Tibial nerve (tissue), 4 donors: ENCODE results near the gene HRH1. TPM values are rescaled to one million over a fixed set of nuclear protein-coding genes. Genes with fewer than 3 reads are reported as not detected.

Source experiments
- DNase-seq, 2 donors: peaks; one replicate each; pipeline ENCODE4 v3.0.0-alpha.2; 2019; ENCODE audit warnings: low spot score in 2 of 2
- H3K27ac ChIP-seq, 4 donors: fragments of 200-600 bp; sonication (generic) in 3 of 4; one replicate each; pipeline ENCODE4 v1.5.1; 2017 to 2019; ENCODE audit warnings: mild to moderate bottlenecking in 1 of 4
- H3K27me3 ChIP-seq, 2 donors: fragments of 200-600 bp; sonication (generic) in 1 of 2; one replicate each; pipeline versions ENCODE4 v1.5.1 to v1.6.0; 2017 to 2019
- H3K36me3 ChIP-seq, 3 donors: fragments of 200-600 bp; sonication (generic); one replicate each; pipeline ENCODE4 v1.5.1; 2018 to 2019
- H3K4me1 ChIP-seq, 4 donors: fragments of 200-600 bp; sonication (generic) in 3 of 4; one replicate each; pipeline ENCODE4 v1.5.1; 2017 to 2019
- H3K4me3 ChIP-seq, 4 donors: fragments of 200-600 bp; sonication (generic) in 3 of 4; one replicate each; pipeline ENCODE4 v1.5.1; 2017 to 2019; ENCODE audit warnings: mild to moderate bottlenecking in 1 of 4, moderate library complexity in 1 of 4
- H3K9me3 ChIP-seq, 4 donors: fragments of 200-600 bp; sonication (generic) in 3 of 4; one replicate each; pipeline ENCODE4 v1.5.1; 2017 to 2019
- EP300 ChIP-seq, 2 donors: sonication (generic); formaldehyde crosslinking; IDR thresholded peaks; one replicate each; pipeline ENCODE4 v1.6.1; 2017; ENCODE audit warnings: antibody characterized with exemption in 2 of 2, mild to moderate bottlenecking in 1 of 2
- POLR2A ChIP-seq, 2 donors: fragments of 450-650 bp; IDR thresholded peaks; one replicate each; pipeline ENCODE4 v1.6.1; 2017; ENCODE audit warnings: antibody characterized with exemption in 2 of 2, mild to moderate bottlenecking in 2 of 2, moderate library complexity in 2 of 2
- WGBS, 2 donors: methylation state at CpG; one replicate each; pipeline ENCODE4 v1.1.5; 2018; 5-methylcytosine and 5-hydroxymethylcytosine counted together
- total RNA-seq, 4 donors: library from RNA; depleted of rRNA; stranded (reverse); fragments of >200 nt; gene quantifications; one replicate each; pipeline ENCODE4 v1.1.0, GENCODE V29; 2016
- TF ChIP-seq, protein P1 (sequence below), 5 experiments: fragments of 200-600 bp in 3 of 5; fragments of 450-650 bp in 2 of 5; sonication (generic) in 3 of 5; IDR thresholded peaks; one replicate each; pipeline ENCODE4 v1.5.1; 2016 to 2019; ENCODE audit warnings: antibody characterized with exemption in 5 of 5, mild to moderate bottlenecking in 3 of 5, moderate library complexity in 2 of 5

The HRH1 gene
- total RNA-seq, 4 donors from 2014 or later: 13.8 to 20.3 (median 15.9) TPM

DNA sequence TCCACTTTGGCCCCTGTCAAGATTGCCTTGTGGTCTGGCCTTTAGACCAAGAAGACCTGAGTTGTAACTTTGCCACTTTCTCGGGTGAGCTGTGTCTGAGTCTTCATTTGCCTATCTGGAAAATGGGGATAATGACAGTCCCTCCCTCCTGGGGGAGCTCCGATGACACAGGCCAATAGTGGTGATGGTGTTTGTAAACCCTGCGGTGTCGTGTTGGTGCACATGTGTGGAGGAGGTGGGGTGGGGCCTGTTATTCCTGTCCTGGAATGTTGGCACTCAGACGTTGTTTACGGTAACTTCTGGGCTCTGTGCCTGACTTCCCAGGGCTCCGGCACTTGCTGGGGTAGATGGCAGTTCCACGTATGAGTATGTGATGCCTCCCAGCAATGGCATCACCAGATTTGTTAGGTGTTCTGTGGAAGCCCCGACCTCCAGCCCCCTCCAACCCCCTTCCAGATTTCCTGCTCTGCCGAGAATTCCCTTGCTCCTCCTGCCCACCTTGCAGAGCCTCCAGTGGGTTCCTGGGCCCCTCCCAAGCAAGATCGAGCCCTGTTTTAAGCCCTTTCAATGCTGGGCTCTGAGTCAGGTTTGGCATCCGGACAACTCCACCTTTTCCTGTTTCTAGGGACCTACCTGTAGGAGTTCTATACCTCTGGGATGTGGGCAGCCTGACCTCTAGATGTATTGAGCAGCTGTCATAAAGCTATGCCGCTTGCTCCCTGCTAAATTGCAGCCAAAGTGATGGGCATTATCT, 31.4 kb downstream of the HRH1 start:
- H3K36me3 ChIP-seq: no peaks in the 10 kb centered on the region
- WGBS, 2 donors: 36 to 37% methylated on average over 13 of the region's 13 CpGs
- no peak overlapping the region for H3K4me3 ChIP-seq
- peak overlapping the region in 3 of 4 donors; percentile 44 to 80 (median 71) for H3K27ac ChIP-seq
- no peaks in the 10 kb centered on the region for H3K9me3 ChIP-seq
- TF ChIP-seq EP300 (IDR thresholded peaks at IDR 0.05): peak in 1 of 2 donors; percentile 65
- TF ChIP-seq POLR2A (IDR thresholded peaks at IDR 0.05): no peak
- no peaks in the 10 kb centered on the region for H3K27me3 ChIP-seq
- peak; percentile 62 to 71 for DNase-seq
- peaks cover 0 to 55% (median 4%) of the 10 kb centered on the region in 4 donors for H3K4me1 ChIP-seq

GRCh38 chr3:11186318-11186692, 32.0 kb downstream of the HRH1 start:
- no peaks in the 10 kb centered on the region for H3K9me3 ChIP-seq
- no peaks in the 10 kb centered on the region for H3K36me3 ChIP-seq
- 31% methylated on average over 1 of the region's 1 CpG for WGBS, 2 donors
- H3K27me3 ChIP-seq: no peaks in the 10 kb centered on the region
- H3K27ac ChIP-seq: peak overlapping the region in 2 of 4 donors; percentile 68 to 80
- H3K4me3 ChIP-seq: no peak overlapping the region
- no peak for DNase-seq
- TF ChIP-seq EP300 (IDR thresholded peaks at IDR 0.05) (no peak), POLR2A (IDR thresholded peaks at IDR 0.05) (no peak)
- TF ChIP-seq, protein P1, sequence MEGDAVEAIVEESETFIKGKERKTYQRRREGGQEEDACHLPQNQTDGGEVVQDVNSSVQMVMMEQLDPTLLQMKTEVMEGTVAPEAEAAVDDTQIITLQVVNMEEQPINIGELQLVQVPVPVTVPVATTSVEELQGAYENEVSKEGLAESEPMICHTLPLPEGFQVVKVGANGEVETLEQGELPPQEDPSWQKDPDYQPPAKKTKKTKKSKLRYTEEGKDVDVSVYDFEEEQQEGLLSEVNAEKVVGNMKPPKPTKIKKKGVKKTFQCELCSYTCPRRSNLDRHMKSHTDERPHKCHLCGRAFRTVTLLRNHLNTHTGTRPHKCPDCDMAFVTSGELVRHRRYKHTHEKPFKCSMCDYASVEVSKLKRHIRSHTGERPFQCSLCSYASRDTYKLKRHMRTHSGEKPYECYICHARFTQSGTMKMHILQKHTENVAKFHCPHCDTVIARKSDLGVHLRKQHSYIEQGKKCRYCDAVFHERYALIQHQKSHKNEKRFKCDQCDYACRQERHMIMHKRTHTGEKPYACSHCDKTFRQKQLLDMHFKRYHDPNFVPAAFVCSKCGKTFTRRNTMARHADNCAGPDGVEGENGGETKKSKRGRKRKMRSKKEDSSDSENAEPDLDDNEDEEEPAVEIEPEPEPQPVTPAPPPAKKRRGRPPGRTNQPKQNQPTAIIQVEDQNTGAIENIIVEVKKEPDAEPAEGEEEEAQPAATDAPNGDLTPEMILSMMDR (IDR thresholded peaks at IDR 0.05): no peak
- peaks cover 0 to 60% (median 4%) of the 10 kb centered on the region in 4 donors for H3K4me1 ChIP-seq

GRCh38 chr3:11186771-11187191, 32.5 kb downstream of the HRH1 start:
- Histone ChIP-seq H3K36me3 (no peaks in the 10 kb centered on the region), H3K27me3 (no peaks in the 10 kb centered on the region), H3K9me3 (no peaks in the 10 kb centered on the region), H3K4me1 (peaks cover 0 to 60% (median 4%) of the 10 kb centered on the region in 4 donors), H3K27ac (peak overlapping the region in 2 of 4 donors; percentile 68 to 80), H3K4me3 (no peak overlapping the region)
- TF ChIP-seq, protein P1 (IDR thresholded peaks at IDR 0.05): no peak
- peak in 1 of 2 donors; percentile 52 for TF ChIP-seq EP300 (IDR thresholded peaks at IDR 0.05)
- WGBS, 2 donors: 26% methylated on average over 2 of the region's 2 CpGs
- DNase-seq: no peak

GRCh38 chr3:11187681-11188080, 33.4 kb downstream of the HRH1 start:
- Histone ChIP-seq H3K9me3 (no peaks in the 10 kb centered on the region), H3K27me3 (no peaks in the 10 kb centered on the region), H3K36me3 (no peaks in the 10 kb centered on the region), H3K27ac (peak overlapping the region in 1 of 4 donors; percentile 68), H3K4me3 (no peak overlapping the region), H3K4me1 (peaks cover 0 to 56% (median 4%) of the 10 kb centered on the region in 4 donors)
- TF ChIP-seq POLR2A (IDR thresholded peaks at IDR 0.05) (no peak), EP300 (IDR thresholded peaks at IDR 0.05) (no peak)
- TF ChIP-seq, protein P1 (IDR thresholded peaks at IDR 0.05): no peak
- WGBS, 2 donors: 53 to 56% methylated on average over 3 of the region's 3 CpGs
- DNase-seq: no peak

DNA sequence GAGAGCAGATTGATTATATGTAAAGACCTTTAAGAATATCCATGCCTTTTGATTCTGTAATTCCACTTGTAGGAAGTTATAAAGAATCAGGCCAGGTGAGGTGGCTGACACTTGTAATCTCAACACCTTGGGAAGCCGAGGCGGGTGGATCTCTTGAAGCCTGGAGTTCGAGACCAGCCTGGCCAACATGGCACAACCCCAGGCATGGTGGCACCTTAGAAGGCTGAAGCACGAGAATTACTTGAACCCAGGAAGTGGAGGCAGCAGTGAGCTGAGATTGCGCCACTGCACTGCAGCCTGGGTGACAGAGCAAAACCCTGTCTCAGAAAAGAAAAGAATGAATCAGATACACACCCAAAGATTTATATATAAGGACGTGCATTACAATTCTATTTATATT, 33.9 kb downstream of the HRH1 start:
- no peak for DNase-seq
- TF ChIP-seq, protein P1 (IDR thresholded peaks at IDR 0.05): no peak
- H3K27ac ChIP-seq: no peak overlapping the region
- H3K36me3 ChIP-seq: no peaks in the 10 kb centered on the region
- no peak overlapping the region for H3K4me3 ChIP-seq
- WGBS, 2 donors: 75 to 77% methylated on average over 6 of the region's 6 CpGs
- H3K4me1 ChIP-seq: peaks cover 0 to 50% (median 4%) of the 10 kb centered on the region in 4 donors
- no peaks in the 10 kb centered on the region for H3K9me3 ChIP-seq
- H3K27me3 ChIP-seq: no peaks in the 10 kb centered on the region
